IPS DF 19.7 (cell line): ENCODE measurements around the gene STOML1.
"Not testable (repeated sequence)": the region's sequence is repeated elsewhere in the genome, so short reads cannot be mapped to it uniquely, and the experiment has no call there.

Source experiments
- DNase-seq: peaks from one replicate; pipeline ENCODE4 v3.0.0-alpha.2; 2013; ENCODE audit warnings: low read depth, low spot score

The STOML1 gene

GRCh38 chr15:73965094-73965757, 26.9 kb downstream of the STOML1 start:
- peak; percentile 25 for DNase-seq

DNA sequence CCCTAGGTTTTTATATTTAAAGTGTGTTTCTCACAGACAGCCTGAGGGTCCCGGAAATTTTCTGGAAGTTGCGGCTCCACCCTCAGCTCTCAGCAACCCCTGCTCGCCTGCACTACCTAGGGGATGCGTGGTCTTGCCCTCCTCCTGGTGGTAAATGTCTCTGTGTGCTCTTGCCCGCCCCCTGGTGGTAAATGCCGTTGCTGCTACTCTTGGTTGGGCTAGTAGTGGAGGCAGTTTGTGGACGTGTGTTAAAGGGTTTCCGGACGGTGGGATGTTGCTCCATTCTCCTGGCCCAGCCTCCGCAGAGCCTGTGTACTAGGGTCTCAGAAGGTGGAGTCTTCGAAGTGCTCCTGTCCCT, 27.4 kb downstream of the STOML1 start:
- peak; percentile 83 for DNase-seq

GRCh38 chr15:73962433-73962832, 29.7 kb downstream of the STOML1 start:
- DNase-seq = no peak

DNA sequence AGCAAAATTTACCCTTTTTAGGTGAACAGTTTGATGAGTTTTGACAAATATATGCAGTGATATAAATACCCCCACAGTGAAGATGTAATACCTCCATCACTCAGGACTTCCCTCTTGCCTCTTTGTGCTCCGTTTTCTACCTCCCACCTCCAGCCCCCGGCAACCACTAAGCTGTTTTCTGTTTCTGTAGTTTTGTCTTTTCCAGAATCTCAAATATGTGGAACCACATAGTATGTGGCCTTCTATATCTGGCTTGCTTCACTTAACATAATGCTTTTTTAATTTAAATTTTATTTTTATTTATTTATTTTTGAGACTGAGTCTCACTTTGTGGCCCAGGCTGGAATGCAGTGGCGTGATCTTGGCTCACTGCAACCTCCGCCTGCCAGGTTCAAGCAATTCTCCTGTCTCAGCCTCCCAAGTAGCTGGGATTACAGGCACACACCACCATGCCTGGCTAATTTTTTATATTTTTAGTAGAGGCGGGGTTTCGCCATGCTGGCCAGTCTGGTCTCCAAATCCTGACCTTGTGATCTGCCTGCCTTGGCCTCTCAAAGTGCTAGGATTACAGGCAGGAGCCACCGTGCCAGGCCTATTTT, 31.5 kb downstream of the STOML1 start:
- DNase-seq = not testable (repeated sequence)

GRCh38 chr15:73959801-73960200, 32.3 kb downstream of the STOML1 start:
- DNase-seq = no peak

GRCh38 chr15:73959012-73959581, 33.0 kb downstream of the STOML1 start:
- no peak for DNase-seq

- no peak for DNase-seq
These were observed 34.3 kb downstream of the STOML1 start for GRCh38 chr15:73957785-73958184.

- no peak for DNase-seq
These were observed 34.8 kb downstream of the STOML1 start for GRCh38 chr15:73957276-73957675.

GRCh38 chr15:73956743-73957135, 35.4 kb downstream of the STOML1 start:
- DNase-seq = no peak

- no peak for DNase-seq
These were observed 36.0 kb downstream of the STOML1 start for GRCh38 chr15:73955861-73956742.

- DNase-seq = no peak
These were observed 36.8 kb downstream of the STOML1 start for GRCh38 chr15:73955326-73955725.

GRCh38 chr15:73954188-73955145, 37.6 kb downstream of the STOML1 start:
- DNase-seq = no peak

DNA sequence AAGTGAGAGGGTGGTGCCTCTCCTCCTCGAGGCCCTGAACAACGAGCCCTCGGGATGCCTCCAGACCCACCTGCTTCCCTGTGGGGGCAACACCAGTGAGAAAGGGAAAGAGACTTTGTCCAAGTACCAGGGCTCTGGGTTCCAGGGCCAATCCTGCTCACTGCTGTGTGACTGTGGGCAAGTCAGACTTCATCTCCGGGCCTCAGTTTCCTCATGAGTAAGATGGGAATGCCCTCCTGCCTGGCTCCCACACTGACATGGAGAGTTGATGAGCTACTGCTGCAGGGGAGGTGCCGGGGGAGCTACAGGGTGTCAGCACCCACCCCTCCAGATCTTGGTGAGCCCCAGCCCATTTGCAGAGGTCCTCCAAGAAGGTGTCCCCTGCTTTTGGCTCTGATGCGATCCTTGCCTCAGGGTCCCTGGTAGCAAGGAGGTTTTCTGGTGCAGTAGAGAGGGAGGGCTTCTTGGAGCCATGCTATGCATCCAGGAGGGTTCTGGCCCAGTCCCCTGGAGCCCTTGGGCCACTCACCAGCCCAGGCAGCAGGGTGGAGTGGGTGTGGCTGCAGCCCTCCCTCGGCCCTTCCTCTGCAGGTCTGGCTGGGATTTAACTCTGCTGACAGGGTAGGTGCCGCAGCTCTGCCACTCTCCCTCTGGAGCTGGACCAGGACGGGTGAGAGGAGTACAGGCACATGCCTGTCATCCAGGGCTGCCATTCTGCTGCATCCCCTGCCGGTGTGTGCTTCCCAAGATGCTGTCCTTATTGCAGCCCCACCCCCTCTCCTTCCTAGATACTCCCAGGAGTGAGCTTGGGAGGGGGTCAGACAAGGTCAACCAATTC, 39.0 kb downstream of the STOML1 start:
- no peak for DNase-seq

- no peak for DNase-seq
These were observed 39.8 kb downstream of the STOML1 start for GRCh38 chr15:73952171-73952912.

GRCh38 chr15:73951601-73952000, 40.5 kb downstream of the STOML1 start:
- DNase-seq = no peak

DNA sequence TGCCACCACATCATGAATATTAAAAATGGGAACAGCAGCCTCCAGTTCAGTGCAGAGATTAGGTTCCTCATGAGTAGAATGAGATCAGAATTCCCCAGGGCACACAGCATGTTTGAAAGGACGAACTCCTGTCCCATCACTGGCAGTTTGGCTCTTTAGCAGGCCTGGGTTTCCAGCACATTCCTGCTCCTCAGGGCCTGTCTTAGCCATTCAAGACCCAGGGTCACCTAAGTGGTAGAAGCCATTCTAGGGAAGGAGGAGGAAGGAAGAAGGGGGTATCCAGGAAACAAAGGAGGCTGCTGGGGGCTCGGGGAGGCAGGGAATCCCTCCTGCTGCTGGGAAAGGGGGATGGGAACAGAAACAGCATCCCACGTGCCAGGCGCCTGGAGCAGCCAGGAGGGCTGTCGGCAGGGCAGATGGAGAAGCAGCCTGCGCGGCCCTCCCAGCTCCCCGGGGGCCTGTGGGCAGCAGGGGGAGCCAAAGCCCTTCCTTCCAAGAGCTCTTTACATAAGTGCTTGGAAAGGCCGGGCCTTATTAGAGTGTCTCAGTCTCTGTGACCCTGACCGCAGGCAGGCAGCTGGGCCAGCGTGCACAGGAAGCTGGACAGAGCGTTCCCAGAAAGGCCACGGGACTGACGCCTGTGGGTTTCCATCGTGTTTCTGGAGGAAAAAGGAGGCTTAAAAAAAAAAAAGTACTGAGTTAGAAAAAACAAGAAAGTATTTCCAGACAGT, 41.1 kb downstream of the STOML1 start:
- DNase-seq = peak; percentile 67

DNA sequence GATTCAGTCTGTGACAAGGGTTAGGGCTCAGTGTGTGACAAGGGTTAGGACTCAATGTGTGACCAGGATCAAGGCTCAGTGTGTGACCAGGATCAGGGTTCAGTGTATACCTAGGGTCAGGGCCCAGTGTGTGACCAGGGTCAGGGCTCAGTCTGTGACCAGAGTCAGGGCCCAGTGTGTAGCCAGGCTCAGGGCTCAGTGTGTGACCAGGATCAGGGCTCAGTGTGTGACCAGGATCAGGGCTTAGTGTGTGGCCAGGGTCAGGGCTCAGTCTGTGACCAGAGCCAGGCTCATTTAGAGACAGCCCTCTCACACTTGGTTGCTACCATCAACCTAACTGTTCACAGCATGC, 41.6 kb downstream of the STOML1 start:
- no peak for DNase-seq

DNA sequence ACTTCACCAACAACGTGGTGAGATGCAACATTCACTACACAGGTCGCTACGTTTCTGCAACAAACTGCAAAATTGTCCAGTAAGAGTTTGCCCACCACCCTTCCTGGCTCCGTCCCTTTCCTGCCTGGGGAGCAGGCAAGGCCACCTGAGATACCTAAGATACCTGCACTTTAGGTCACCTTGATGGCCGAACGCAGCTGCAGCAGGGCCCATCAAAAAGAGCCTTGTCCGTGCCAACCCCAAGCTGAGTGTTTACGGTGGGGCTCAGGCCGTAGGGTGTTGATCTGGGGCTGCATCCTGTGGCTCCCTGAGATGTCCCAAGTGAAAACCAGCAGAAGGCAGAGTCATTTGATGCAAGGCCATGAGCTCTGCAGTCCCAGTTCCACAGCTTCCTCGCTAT, 42.6 kb downstream of the STOML1 start:
- no peak for DNase-seq

DNA sequence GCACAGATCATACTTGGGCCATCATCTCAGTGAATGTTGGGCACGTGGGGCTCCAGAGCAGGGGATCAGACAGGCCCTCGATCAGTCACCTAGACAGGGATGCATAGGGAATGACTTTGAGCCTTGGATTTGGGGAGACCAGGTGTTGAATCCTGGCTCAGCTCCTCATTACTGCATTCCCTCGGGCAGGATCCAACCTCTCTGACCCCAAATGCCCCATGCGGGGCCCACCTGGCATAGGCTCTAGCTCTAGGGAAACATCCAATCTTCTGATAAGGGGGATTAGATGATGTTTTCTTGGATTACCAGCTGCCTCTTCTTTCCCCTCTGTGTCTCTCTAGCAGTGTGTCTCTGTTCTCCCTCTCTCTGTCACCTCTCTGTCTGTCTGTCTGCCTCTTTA, 43.1 kb downstream of the STOML1 start:
- DNase-seq = no peak
